Heart left ventricle (tissue), 16 donors: Measurements from ENCODE around the gene OLIG2. TPM values are rescaled to one million over a fixed set of nuclear protein-coding genes. Genes with fewer than 3 reads are reported as not detected.

Source experiments
- ATAC-seq, 4 donors: fragments of 200-7000 bp; cut with Tn5 transposase; one replicate each; pipeline ENCODE4 v1.9.1; 2020 to 2022; ENCODE audit warnings: moderate library complexity in 4 of 4, mild to moderate bottlenecking in 3 of 4, moderate number of reproducible peaks in 1 of 4
- DNase-seq, 5 donors: peaks; one replicate each; pipeline ENCODE4 v3.0.0-alpha.2; 2020
- H3K27ac ChIP-seq, 12 donors: fragments of 200-600 bp; sonication (generic) in 4 of 12; one replicate each; pipeline versions ENCODE4 v1.5.0 to v1.8.0; 2016 to 2022; ENCODE audit warnings: mild to moderate bottlenecking in 2 of 12
- H3K27me3 ChIP-seq, 9 donors: fragments of 200-600 bp; sonication (generic) in 2 of 9; one replicate each; pipeline versions ENCODE4 v1.5.1 to v1.8.0; 2016 to 2022; ENCODE audit warnings: mild to moderate bottlenecking in 3 of 9
- H3K36me3 ChIP-seq, 9 donors: fragments of 200-600 bp; sonication (generic) in 2 of 9; one replicate each; pipeline versions ENCODE4 v1.5.0 to v1.8.0; 2018 to 2022; ENCODE audit warnings: mild to moderate bottlenecking in 2 of 9
- H3K4me1 ChIP-seq, 12 donors: fragments of 200-600 bp; sonication (generic) in 4 of 12; one replicate each; pipeline versions ENCODE4 v1.5.0 to v1.8.0; 2016 to 2022; ENCODE audit warnings: mild to moderate bottlenecking in 3 of 12
- H3K4me3 ChIP-seq, 12 donors: fragments of 200-600 bp; sonication (generic) in 4 of 12; one replicate each; pipeline versions ENCODE4 v1.5.0 to v1.8.0; 2017 to 2022; ENCODE audit warnings: mild to moderate bottlenecking in 9 of 12, moderate library complexity in 4 of 12
- H3K9me3 ChIP-seq, 12 donors: fragments of 200-600 bp; sonication (generic) in 4 of 12; one replicate each; pipeline versions ENCODE4 v1.5.0 to v1.8.0; 2016 to 2022; ENCODE audit warnings: mild to moderate bottlenecking in 1 of 12
- CTCF ChIP-seq, 12 donors: fragments of 200-600 bp; sonication (generic) in 4 of 12; IDR thresholded peaks; one replicate each; pipeline versions ENCODE4 v1.5.0 to v1.8.0; 2018 to 2022; ENCODE audit warnings: antibody characterized with exemption in 12 of 12, mild to moderate bottlenecking in 5 of 12
- POLR2A ChIP-seq, 2 donors: fragments of 450-650 bp; IDR thresholded peaks; one replicate each; pipeline ENCODE4 v1.6.1; 2017; ENCODE audit warnings: antibody characterized with exemption in 2 of 2, mild to moderate bottlenecking in 2 of 2, moderate library complexity in 2 of 2
- WGBS, 4 donors: extraction: QIAGEN DNeasy Blood & Tissue Kit in 2 of 4; methylation state at CpG; one replicate each; pipeline versions ENCODE4 v1.1.5 to v1.1.7; 2013 to 2018; 5-methylcytosine and 5-hydroxymethylcytosine counted together
- intact Hi-C, 10 donors: fragments of 100-400 bp; cut with DNase I; formaldehyde crosslinking; loops; one replicate each; pipeline versions ENCODE4 v1.11.1 to v1.14.2; 2022
- polyA plus RNA-seq, 2 donors: library from polyadenylated mRNA; stranded (reverse); fragments of 200-250 nt; gene quantifications; one replicate each; pipeline ENCODE4 v1.2.3, GENCODE V29; 2013
- total RNA-seq, 9 donors: library from RNA; depleted of rRNA in 2 of 9; stranded (reverse); fragments of >200 nt in 2 of 9; fragmentation: NEBNext Ultra II Directional in 3 of 9; extraction: Animal tissue kit (Norgen Biotek cat#: 25700) in 3 of 9; gene quantifications; one replicate each; pipeline versions ENCODE4 v1.1.0 to v1.2.4, GENCODE V29; 2016 to 2023
- donor health status: ischemic (EF 13 %, LVEDD 7.1; RV severe dilation, severe dysfunction).
- donor health status: healthy with polysubstance abuse.
- donor health status: DM: no; HTN: yes; CAD: no.
- donor health status: DM: no; HTN: no; CAD: no.
- donor health status: ischemic (EF 25% LVEDD 6.9; RV normal size, moderate dysfunction).
- donor health status: ischemic (EF 25% LVEDD 5.7; RV mildly dilated, moderate dysfunction).
- donor health status: healthy.
- donor health status: DM: yes; HTN: yes; CAD: no.
- donor health status: ischemic (EF 35%, LVEDD 5.7; RV mildly dilated, moderate dysfunction).
- donor health status: nonischemic (EF 11% LVEDD 7.7; RV severe dilation, severe dysfunction).
- donor health status: DM: yes; HTN: yes; CAD: no.
- donor health status: PGD.
- donor health status: ischemic (EF 29% LVEDD 5.4; RV normal size, mild dysfunction).
- donor health status: nonischemic (EF 23%, LVEDD 6.1; RV moderate dilation, normal function).

OLIG2 gene
- total and polyA plus RNA-seq, 11 donors, result not detected

DNA sequence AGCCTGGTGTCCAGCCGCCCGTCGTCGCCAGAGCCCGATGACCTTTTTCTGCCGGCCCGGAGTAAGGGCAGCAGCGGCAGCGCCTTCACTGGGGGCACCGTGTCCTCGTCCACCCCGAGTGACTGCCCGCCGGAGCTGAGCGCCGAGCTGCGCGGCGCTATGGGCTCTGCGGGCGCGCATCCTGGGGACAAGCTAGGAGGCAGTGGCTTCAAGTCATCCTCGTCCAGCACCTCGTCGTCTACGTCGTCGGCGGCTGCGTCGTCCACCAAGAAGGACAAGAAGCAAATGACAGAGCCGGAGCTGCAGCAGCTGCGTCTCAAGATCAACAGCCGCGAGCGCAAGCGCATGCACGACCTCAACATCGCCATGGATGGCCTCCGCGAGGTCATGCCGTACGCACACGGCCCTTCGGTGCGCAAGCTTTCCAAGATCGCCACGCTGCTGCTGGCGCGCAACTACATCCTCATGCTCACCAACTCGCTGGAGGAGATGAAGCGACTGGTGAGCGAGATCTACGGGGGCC, 1.2 kb downstream of the OLIG2 start:
- intact Hi-C loops, result loop anchor here in 1 of 10 donors (5.0 kb wide), 1 partner anchor 40 kb away; no protein-coding TSS in a partner anchor
- Histone ChIP-seq H3K27ac (no peak overlapping the region), H3K27me3 (peaks cover 88 to 100% (median 99%) of the 10 kb centered on the region in 9 donors), H3K9me3 (no peaks in the 10 kb centered on the region), H3K4me3 (peak overlapping the region in 2 of 12 donors; percentile 20 to 21), H3K4me1 (peaks cover 0 to 72% (median 33%) of the 10 kb centered on the region in 12 donors), H3K36me3 (no peaks in the 10 kb centered on the region)
- ATAC-seq, result no peak
- DNase-seq, result no peak
- WGBS, 4 donors, result 1 to 2% (median 2%) methylated on average over 20 to 54 of the region's 54 CpGs
- TF ChIP-seq CTCF (IDR thresholded peaks at IDR 0.05) (no peak), POLR2A (IDR thresholded peaks at IDR 0.05) (no peak)

DNA sequence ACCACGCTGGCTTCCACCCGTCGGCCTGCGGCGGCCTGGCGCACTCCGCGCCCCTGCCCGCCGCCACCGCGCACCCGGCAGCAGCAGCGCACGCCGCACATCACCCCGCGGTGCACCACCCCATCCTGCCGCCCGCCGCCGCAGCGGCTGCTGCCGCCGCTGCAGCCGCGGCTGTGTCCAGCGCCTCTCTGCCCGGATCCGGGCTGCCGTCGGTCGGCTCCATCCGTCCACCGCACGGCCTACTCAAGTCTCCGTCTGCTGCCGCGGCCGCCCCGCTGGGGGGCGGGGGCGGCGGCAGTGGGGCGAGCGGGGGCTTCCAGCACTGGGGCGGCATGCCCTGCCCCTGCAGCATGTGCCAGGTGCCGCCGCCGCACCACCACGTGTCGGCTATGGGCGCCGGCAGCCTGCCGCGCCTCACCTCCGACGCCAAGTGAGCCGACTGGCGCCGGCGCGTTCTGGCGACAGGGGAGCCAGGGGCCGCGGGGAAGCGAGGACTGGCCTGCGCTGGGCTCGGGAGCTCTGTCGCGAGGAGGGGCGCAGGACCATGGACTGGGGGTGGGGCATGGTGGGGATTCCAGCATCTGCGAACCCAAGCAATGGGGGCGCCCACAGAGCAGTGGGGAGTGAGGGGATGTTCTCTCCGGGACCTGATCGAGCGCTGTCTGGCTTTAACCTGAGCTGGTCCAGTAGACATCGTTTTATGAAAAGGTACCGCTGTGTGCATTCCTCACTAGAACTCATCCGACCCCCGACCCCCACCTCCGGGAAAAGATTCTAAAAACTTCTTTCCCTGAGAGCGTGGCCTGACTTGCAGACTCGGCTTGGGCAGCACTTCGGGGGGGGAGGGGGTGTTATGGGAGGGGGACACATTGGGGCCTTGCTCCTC, 1.9 kb downstream of the OLIG2 start:
- H3K36me3 ChIP-seq, result no peaks in the 10 kb centered on the region
- H3K4me3 ChIP-seq, result peak overlapping the region in 2 of 12 donors; percentile 20 to 26
- H3K4me1 ChIP-seq, result peaks cover 0 to 69% (median 31%) of the 10 kb centered on the region in 12 donors
- no peak overlapping the region for H3K27ac ChIP-seq
- H3K27me3 ChIP-seq, result peaks cover 91 to 100% (median 98%) of the 10 kb centered on the region in 9 donors
- intact Hi-C loops, result loop anchor here in 1 of 10 donors (5.0 kb wide), 1 partner anchor 40 kb away; no protein-coding TSS in a partner anchor
- no peak for TF ChIP-seq POLR2A (IDR thresholded peaks at IDR 0.05)
- TF ChIP-seq CTCF (IDR thresholded peaks at IDR 0.05), result no peak
- DNase-seq (no peak), ATAC-seq (no peak)
- 1 to 3% (median 2%) methylated on average over 21 to 85 of the region's 85 CpGs for WGBS, 4 donors
- H3K9me3 ChIP-seq, result no peaks in the 10 kb centered on the region

- ATAC-seq (no peak), DNase-seq (no peak)
- H3K27me3 ChIP-seq, result peaks cover 89 to 100% (median 99%) of the 10 kb centered on the region in 9 donors
- H3K27ac ChIP-seq, result no peak overlapping the region
- no peaks in the 10 kb centered on the region for H3K9me3 ChIP-seq
- H3K4me3 ChIP-seq, result peak overlapping the region in 1 of 12 donors; percentile 3
- no peak for TF ChIP-seq POLR2A (IDR thresholded peaks at IDR 0.05)
- no peak for TF ChIP-seq CTCF (IDR thresholded peaks at IDR 0.05)
- intact Hi-C loops, result loop anchor here in 1 of 10 donors (5.0 kb wide), 1 partner anchor 39 kb away; no protein-coding TSS in a partner anchor
- H3K36me3 ChIP-seq, result no peaks in the 10 kb centered on the region
- 2 to 8% (median 3%) methylated on average over 4 to 15 of the region's 15 CpGs for WGBS, 4 donors
- peaks cover 0 to 63% (median 28%) of the 10 kb centered on the region in 12 donors for H3K4me1 ChIP-seq
Observed at GRCh38 chr21:33028287-33028670, 2.5 kb downstream of the OLIG2 start.
